GM12892 (cell line): Measurements from ENCODE around the gene TBC1D20. TPM values are rescaled to one million over a fixed set of nuclear protein-coding genes. Genes with fewer than 3 reads are reported as not detected.
"Not testable (repeated sequence)": the region's sequence is repeated elsewhere in the genome, so short reads cannot be mapped to it uniquely, and the experiment has no call there.

ENCODE experiments used
- DNase-seq: peaks from one replicate; pipeline ENCODE4 v3.0.0; 2011; ENCODE audit not compliant: insufficient read length
- FAIRE-seq: peaks from 2 replicates; lab custom pipeline; 2011; peaks lifted over from hg19 to GRCh38; lab: Jason Lieb, UNC
- POLR2A ChIP-seq: IDR thresholded peaks from 2 replicates; pipeline ENCODE4 v1.6.1; 2011; ENCODE audit warnings: low read depth, low read length, control low read depth
- POLR2AphosphoS5 ChIP-seq: IDR thresholded peaks from 2 replicates; pipeline ENCODE4 v1.6.1; 2011; ENCODE audit warnings: low read depth, low read length, control low read depth
- TAF1 ChIP-seq: IDR thresholded peaks from 2 replicates; pipeline ENCODE4 v1.6.1; 2011; ENCODE audit warnings: low read depth, mild to moderate bottlenecking, control low read depth, low read length, borderline replicate concordance
- polyA plus RNA-seq: library from polyadenylated mRNA; unstranded; fragments of >200 nt; gene quantifications from one replicate; pipeline ENCODE4 v1.2.1, GENCODE V29; 2012; ENCODE audit warnings: missing spikeins, inconsistent platforms; ENCODE audit not compliant: missing spikeins

TBC1D20 gene, protein sequence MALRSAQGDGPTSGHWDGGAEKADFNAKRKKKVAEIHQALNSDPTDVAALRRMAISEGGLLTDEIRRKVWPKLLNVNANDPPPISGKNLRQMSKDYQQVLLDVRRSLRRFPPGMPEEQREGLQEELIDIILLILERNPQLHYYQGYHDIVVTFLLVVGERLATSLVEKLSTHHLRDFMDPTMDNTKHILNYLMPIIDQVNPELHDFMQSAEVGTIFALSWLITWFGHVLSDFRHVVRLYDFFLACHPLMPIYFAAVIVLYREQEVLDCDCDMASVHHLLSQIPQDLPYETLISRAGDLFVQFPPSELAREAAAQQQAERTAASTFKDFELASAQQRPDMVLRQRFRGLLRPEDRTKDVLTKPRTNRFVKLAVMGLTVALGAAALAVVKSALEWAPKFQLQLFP
- polyA plus RNA-seq: 9.1 TPM

DNA sequence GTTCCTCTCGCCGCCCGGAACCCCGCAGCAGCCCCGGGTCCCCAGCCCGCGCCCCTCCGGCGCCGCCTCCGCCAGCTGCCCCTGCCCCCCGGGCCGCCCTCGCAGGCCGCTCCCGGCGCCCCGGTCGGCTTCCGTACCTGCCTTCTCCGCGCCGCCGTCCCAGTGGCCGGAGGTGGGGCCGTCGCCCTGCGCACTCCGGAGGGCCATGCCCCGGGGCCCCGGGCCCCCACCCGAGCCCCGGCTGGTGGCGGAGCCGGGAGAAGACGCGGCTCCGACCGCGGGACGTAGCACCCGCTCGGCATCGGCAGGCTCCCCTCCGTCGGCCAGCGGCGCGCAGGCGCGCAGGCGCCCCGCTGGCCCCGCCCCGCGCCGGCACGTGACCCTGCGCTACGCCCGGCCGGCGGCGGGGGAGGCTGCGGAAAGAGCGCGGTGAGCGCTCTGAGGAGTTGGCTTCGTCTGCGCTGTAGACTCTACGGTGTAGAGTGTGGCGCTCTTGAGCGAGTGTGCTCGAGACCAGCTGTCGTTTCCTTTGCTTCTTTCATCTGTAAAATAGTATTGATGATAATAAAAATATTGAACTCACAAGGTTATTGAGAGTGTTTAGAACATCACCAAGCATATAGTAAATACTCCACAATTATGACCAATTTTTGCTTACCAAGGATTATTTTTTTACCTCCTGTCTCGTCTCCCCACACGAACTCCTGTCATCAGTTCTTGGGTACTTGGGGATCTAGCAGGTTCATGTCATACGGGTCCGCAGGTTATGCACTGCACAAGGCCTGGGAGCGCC lies at the start of gene TBC1D20:
Gene TBC1D20 (minus strand): TSS at position 335 of the 793 bp plus-strand sequence. CDS start 128 bp downstream, at position 207.
- DNase-seq (peak; percentile 84), FAIRE-seq (peak; percentile 97)
- TF ChIP-seq TAF1 (0 out of 2 replicates have a peak, but pooled peaks have one; percentile 0), POLR2AphosphoS5 (no peak), POLR2A (peak; percentile 83; the same call in 1 of the 2 replicates)

DNA sequence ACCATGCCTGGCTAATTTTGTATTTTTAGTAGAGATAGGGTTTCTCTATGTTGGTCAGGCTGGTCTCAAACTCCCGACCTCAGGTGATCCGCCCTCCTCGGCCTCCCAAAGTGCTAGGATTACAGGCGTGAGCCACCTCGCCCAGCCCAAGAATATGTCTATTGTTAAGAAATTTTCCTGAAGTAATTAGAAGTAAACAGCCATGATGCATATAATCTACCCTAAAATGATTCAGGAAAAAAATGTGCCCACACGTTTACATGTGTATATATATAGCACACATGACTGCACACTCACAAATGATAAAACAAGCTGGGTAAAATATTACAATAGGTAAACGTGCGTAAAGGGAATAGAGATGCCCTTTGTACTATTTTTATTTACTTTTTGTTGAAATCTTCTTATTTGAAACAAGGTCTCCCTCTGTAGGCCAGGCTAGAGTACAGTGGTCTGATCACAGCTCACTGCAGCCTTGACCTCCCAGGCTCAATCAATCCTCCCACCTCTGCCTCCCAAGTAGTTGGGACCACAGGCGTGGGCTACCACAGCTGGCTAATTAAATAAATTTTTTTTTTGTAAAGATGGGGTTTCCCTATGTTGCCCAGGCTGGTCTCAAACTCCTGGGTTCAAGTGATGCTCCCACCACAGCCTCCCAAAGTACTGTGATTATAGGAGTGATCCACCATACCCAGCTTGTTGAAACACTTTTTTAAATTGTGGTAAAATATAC lies 48.2 kb upstream of the TBC1D20 start:
- FAIRE-seq: not testable (repeated sequence)

DNA sequence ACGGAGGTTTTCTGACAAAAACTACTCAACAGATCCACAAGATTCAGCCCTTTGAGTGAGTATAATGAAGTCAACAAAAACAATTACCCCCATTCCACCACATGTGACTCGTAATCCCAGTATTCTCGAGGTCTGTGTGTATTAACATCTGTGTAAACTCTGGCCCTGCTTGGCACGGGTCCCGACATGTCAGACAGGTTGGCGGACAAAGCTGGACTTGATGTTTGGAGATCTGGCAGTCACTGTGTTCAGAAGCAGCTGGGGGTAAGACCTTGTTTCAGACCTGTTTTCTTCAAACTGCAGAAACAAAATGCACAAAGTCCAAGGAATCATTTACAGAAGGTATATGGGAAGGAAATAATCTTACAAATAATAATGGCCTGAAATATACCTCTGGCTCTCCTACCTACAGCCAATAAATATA lies 46.0 kb upstream of the TBC1D20 start:
- not testable (repeated sequence) for DNase-seq
- FAIRE-seq: peak; percentile 50

More for the DNA sequence above, 48.2 kb upstream of the TBC1D20 start:
- not testable (repeated sequence) for DNase-seq

DNA sequence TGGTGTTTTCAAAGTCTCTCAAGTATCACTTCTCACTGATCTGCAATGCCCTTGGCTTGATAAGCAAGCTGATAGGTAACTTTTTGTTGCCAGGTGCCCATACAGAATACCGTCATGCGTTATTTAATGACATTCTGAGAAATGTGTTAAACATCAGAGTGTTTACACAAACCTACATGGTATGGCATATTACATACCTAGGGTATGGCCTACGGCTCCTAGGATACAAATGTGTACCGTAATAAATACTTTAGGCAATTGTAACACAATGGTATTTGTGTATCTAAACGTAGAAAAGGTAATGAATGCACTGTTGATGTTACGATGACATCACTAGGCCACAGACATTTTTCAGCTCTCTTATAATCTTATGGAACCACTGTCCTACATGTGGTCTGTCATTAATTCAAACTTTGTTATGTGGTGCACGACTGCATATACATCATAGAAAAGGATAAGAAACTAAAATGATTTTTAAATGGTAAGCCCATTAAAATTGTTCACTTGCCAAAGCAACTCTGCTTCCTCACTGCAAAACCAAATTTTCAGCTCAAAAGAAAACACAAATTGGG lies 45.5 kb upstream of the TBC1D20 start:
- TF ChIP-seq POLR2A: no peak
- no peak for TF ChIP-seq TAF1
- no peak for TF ChIP-seq POLR2AphosphoS5
- DNase-seq: no peak
- no peak for FAIRE-seq

DNA sequence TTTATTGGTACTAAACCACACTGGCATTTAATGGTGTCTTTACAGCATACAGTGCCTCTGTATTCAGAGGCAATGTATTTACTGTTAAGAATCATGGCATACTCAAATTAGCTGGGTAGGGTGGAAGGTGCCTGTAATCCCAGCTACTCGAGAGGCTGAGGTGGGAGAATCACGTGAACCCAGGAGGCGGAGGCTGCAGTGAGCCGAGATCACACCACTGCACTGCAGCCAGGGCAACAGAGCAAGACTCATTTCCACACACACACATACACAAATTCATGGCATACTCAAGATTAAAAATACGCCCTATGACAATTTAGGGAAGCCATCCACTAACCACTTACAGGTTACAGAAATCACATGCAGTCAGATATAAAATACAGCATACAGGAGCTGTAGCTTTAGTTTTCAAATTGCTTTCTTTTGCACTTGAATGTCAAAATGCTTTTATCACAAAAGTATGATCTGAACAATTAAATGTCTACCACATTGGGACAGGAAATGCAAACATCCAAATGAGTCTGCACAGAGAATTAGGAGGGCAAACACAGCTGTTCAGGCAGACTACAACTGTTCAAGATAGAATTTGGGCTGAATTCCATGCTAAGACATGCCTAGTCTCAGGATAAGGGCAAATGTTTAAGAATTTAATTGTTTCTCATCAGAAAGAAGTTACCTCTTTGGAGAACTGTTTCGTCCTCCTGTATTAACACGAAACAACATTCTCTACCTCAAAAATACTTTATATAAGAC lies 44.8 kb upstream of the TBC1D20 start:
- no peak for DNase-seq
- no peak for FAIRE-seq
- TF ChIP-seq POLR2A: no peak
- TF ChIP-seq TAF1: no peak
- no peak for TF ChIP-seq POLR2AphosphoS5

GRCh38 chr20:504632-505075 lies 42.3 kb upstream of the TBC1D20 start:
- no peak for FAIRE-seq
- no peak for DNase-seq

GRCh38 chr20:503048-503737 lies 40.9 kb upstream of the TBC1D20 start:
- FAIRE-seq (no peak), DNase-seq (no peak)
- TF ChIP-seq POLR2AphosphoS5: no peak
- no peak for TF ChIP-seq TAF1
- no peak for TF ChIP-seq POLR2A

More at GRCh38 chr20:504632-505075, 42.3 kb upstream of the TBC1D20 start:
- TF ChIP-seq POLR2A (no peak), POLR2AphosphoS5 (no peak), TAF1 (no peak)

GRCh38 chr20:497979-498378 lies 35.6 kb upstream of the TBC1D20 start:
- TF ChIP-seq POLR2AphosphoS5 (no peak), TAF1 (no peak), POLR2A (no peak)
- DNase-seq (no peak), FAIRE-seq (no peak)

DNA sequence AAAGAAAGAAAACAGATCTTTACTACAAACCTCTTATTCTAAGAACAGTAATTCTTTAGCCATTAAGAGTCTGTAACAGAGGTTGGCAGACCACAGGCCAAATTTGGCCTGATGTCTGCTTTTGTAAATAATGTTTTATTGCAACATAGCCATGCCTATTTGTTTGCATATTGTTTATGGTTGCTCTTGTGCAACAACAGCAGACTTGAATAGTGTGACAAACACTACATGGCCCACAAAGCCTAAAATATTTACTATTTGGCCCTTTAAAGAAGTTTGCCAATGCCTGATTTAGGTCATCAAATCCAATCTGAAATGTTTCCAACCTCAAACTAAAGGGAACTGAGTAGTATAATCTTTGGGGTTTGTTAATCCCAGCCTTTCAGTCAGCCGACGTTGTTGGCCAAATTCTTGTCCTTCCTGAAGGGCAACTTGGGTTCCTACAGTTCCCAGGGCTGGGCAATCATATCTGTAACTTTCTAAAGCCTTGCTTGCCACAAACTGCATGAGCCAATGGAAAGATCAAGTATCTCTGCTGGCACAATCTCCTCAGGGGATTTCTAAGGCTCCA lies 33.9 kb upstream of the TBC1D20 start:
- TF ChIP-seq POLR2A (no peak), POLR2AphosphoS5 (no peak), TAF1 (no peak)
- FAIRE-seq (no peak), DNase-seq (no peak)

DNA sequence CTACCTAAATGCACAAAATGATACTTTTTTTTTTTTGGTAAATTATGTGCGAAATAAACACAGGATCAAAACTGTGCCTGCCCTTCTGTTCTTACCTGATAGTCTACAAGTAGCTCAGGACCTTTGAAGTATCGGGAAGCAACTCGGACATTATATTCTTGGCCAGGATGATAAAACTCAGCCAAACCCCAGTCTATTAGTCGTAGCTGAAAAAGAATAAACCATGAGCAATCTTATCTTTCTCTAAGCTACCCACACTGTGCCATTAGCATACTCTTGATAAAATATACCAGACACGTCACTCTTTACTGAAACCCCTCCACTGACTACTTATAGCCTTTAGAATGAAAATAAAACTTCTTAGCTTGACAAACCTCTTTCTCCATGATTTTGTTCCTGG lies 29.8 kb upstream of the TBC1D20 start:
- no peak for TF ChIP-seq TAF1
- TF ChIP-seq POLR2AphosphoS5: no peak
- no peak for TF ChIP-seq POLR2A
- FAIRE-seq: no peak
- no peak for DNase-seq
